Type B pancreatic cell (in vitro differentiated cells): Measurements from ENCODE around the gene PPP6R3. TPM values are rescaled to one million over a fixed set of nuclear protein-coding genes. Genes with fewer than 3 reads are reported as not detected.
"Not testable (repeated sequence)": the region's sequence is repeated elsewhere in the genome, so short reads cannot be mapped to it uniquely, and the experiment has no call there.

Experiments used
- DNase-seq: peaks from one replicate; pipeline ENCODE4 v3.0.0; 2021; ENCODE audit warnings: mixed read lengths; ENCODE audit not compliant: unreplicated experiment; ENCODE audit errors: extremely low spot score
- H3K27ac Mint-ChIP-seq: 2 replicates; pipeline ENCODE4 v1.8.0; 2021; ENCODE audit warnings: mild to moderate bottlenecking, mixed read lengths
- H3K27me3 Mint-ChIP-seq: 2 replicates; pipeline ENCODE4 v1.8.0; 2021; ENCODE audit warnings: mixed read lengths
- H3K36me3 Mint-ChIP-seq: 2 replicates; pipeline ENCODE4 v1.8.0; 2021; ENCODE audit warnings: mixed read lengths
- H3K4me1 Mint-ChIP-seq: one replicate; pipeline ENCODE4 v1.8.0; 2021; ENCODE audit warnings: mixed read lengths; ENCODE audit not compliant: unreplicated experiment
- H3K4me3 Mint-ChIP-seq: 2 replicates; pipeline ENCODE4 v1.8.0; 2021; ENCODE audit warnings: mild to moderate bottlenecking, mixed read lengths
- H3K9me3 Mint-ChIP-seq: 2 replicates; pipeline ENCODE4 v1.8.0; 2021; ENCODE audit warnings: mixed read lengths
- total RNA-seq: library from RNA; stranded (reverse); gene quantifications from 2 replicates; pipeline ENCODE4 v1.2.1, GENCODE V29; 2021; ENCODE audit warnings: low replicate concordance
- TF ChIP-seq, protein P1 (sequence below): fragments of 200-600 bp; sonication (generic); conservative IDR thresholded peaks from 2 replicates; pipeline ENCODE4 v1.5.0; 2021; ENCODE audit warnings: antibody characterized with exemption, mild to moderate bottlenecking

The PPP6R3 gene
- total RNA-seq, 1 donor from 2014 or later: 104 TPM

DNA sequence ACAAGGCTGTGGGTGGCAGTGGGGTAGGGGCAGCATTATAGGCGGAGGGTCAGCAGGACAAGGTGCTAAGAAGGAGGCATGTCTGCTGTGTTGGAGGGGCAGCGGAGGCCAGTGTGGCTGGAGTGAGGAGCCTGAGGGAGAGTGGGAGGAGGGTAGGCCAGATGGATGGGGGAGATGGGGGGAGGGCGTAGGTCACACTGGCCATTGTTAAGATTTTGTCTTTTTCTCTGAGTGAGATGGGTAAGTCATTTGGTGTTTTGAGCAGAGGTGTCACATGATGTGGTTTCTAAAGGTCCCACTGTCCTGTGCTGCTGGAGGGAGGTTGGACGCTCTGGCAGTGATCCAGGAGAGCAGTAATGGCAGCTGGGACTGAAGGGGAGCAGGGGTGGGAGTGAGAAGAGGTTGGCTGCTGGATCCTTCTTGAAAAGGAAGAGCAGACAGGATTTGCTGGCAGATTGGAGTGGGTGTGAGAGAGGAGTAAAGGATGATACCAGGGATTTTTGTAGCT, 9.8 kb downstream of the PPP6R3 start:
- Mint-ChIP-seq H3K4me1 (peaks cover 50% of the 10 kb centered on the region), H3K27me3 (no peaks in the 10 kb centered on the region), H3K27ac (peak overlapping the region; percentile 61), H3K36me3 (peaks cover 66% of the 10 kb centered on the region), H3K4me3 (peak overlapping the region; percentile 13), H3K9me3 (peaks cover 15% of the 10 kb centered on the region)
- TF ChIP-seq, protein P1, sequence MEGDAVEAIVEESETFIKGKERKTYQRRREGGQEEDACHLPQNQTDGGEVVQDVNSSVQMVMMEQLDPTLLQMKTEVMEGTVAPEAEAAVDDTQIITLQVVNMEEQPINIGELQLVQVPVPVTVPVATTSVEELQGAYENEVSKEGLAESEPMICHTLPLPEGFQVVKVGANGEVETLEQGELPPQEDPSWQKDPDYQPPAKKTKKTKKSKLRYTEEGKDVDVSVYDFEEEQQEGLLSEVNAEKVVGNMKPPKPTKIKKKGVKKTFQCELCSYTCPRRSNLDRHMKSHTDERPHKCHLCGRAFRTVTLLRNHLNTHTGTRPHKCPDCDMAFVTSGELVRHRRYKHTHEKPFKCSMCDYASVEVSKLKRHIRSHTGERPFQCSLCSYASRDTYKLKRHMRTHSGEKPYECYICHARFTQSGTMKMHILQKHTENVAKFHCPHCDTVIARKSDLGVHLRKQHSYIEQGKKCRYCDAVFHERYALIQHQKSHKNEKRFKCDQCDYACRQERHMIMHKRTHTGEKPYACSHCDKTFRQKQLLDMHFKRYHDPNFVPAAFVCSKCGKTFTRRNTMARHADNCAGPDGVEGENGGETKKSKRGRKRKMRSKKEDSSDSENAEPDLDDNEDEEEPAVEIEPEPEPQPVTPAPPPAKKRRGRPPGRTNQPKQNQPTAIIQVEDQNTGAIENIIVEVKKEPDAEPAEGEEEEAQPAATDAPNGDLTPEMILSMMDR: no peak
- no peak for DNase-seq

DNA sequence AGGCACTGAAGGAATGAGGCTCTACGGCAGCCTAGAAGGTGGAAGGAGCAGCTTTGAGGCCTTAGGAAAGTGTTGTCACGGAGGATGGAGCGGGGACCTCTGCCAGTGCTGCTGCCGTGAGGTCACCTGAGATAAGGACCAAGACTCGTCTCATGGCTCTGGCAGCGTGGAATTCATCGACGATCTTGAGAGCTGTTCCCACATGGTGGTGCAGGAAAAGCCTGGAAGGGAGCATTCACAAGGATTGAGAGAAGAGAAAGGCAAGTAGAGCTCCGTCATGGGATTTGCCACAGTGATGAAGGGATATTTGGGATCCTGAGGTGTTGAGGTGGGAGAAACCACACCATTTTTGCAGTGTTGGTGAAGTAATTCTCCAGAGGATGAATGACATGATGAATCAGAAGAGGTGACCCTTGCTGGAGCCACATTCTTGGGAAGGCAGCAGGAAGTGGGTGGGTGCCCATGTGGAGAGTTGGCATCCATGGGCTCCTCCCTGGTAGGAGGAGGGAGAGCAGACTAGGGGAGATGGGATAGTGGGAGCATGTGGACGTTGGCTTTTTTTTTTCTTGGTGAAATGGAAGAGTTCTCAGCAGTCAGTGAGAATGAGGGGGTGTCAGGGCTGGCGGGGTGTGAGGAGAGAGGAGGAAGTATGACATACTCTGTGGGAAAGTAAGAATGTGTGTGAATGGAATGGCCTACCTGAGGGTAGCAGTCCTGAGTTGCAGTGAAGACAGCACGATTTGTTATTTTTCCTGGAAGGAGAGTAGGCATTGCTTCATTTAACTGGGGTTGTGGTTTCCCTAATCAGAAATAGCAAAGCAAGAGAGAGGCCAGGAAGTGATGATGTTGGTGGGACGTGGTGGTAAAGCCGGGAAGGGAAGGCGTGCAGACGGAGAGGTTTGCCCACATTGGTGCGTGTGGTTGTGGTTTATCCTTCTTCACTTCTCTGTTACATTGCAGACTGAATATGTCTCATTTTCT, 11.1 kb downstream of the PPP6R3 start:
- Mint-ChIP-seq H3K27me3 (no peaks in the 10 kb centered on the region), H3K4me1 (peaks cover 42% of the 10 kb centered on the region), H3K36me3 (peaks cover 58% of the 10 kb centered on the region), H3K27ac (peak overlapping the region; percentile 56), H3K4me3 (peak overlapping the region; percentile 18), H3K9me3 (peaks cover 15% of the 10 kb centered on the region)
- no peak for DNase-seq
- TF ChIP-seq, protein P1: no peak

DNA sequence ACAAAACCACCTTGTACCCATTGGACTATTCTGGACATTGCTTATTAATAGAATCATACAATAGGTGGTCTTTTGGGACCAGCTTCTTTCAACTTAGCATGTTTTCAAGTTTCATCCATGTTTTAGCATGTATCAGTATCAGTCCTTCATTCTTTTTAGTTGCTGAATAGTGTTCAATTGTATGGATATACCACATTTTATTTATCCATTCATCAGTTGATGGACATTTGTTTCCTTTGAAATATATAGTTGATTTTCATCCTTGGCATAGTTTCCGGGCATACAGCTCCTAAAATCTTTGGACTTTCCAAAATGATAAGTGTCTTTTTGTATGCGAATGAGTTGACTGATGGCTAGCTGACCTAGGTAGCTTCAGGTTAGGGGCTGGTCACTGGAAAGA, 12.2 kb downstream of the PPP6R3 start:
- no peak for DNase-seq
- H3K9me3 Mint-ChIP-seq: peaks cover 19% of the 10 kb centered on the region
- H3K4me1 Mint-ChIP-seq: peaks cover 37% of the 10 kb centered on the region
- no peak overlapping the region for H3K4me3 Mint-ChIP-seq
- TF ChIP-seq, protein P1: no peak
- no peaks in the 10 kb centered on the region for H3K27me3 Mint-ChIP-seq
- peaks cover 59% of the 10 kb centered on the region for H3K36me3 Mint-ChIP-seq
- no peak overlapping the region for H3K27ac Mint-ChIP-seq

DNA sequence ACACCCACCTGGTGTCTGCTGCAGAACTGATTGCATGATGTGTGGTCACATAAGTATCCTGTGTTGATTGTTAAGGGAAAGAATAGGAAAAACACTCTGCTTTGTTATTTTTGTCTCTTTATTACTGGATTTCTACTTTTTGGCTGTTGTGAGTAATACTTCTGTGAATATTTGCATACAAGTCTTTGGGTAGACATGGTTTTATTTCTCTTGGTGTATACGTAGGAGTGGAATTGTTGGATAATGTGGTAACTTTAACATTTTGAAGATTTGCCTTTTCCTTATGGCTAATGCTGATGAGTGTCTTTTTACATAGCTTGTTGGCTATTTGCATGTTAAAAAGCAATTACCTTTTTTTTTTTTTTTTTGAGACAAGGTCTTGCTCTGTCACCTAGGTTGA, 13.1 kb downstream of the PPP6R3 start:
- TF ChIP-seq, protein P1: no peak
- H3K4me3 Mint-ChIP-seq: no peak overlapping the region
- peaks cover 28% of the 10 kb centered on the region for H3K4me1 Mint-ChIP-seq
- no peak overlapping the region for H3K27ac Mint-ChIP-seq
- no peaks in the 10 kb centered on the region for H3K27me3 Mint-ChIP-seq
- H3K36me3 Mint-ChIP-seq: peaks cover 54% of the 10 kb centered on the region
- peaks cover 19% of the 10 kb centered on the region for H3K9me3 Mint-ChIP-seq
- no peak for DNase-seq

DNA sequence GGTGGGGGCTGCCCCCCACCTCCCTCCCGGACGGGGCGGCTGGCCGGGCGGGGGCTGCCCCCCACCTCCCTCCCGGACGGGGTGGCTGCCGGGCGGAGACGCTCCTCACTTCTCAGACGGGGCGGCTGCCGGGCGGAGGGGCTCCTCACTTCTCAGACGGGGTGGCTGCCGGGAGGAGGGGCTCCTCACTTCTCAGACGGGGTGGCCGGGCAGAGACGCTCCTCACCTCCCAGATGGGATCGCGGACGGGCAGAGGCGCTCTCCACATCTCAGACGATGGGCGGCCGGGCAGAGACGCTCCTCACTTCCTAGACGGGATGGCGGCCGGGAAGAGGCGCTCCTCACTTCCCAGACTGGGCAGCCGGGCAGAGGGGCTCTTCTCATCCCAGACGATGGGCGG, 15.1 kb downstream of the PPP6R3 start:
- H3K9me3 Mint-ChIP-seq: peaks cover 19% of the 10 kb centered on the region
- not testable (repeated sequence) for H3K27me3 Mint-ChIP-seq, H3K4me3 Mint-ChIP-seq, H3K27ac Mint-ChIP-seq, DNase-seq
- peaks cover 56% of the 10 kb centered on the region for H3K36me3 Mint-ChIP-seq
- peaks cover 14% of the 10 kb centered on the region for H3K4me1 Mint-ChIP-seq

DNA sequence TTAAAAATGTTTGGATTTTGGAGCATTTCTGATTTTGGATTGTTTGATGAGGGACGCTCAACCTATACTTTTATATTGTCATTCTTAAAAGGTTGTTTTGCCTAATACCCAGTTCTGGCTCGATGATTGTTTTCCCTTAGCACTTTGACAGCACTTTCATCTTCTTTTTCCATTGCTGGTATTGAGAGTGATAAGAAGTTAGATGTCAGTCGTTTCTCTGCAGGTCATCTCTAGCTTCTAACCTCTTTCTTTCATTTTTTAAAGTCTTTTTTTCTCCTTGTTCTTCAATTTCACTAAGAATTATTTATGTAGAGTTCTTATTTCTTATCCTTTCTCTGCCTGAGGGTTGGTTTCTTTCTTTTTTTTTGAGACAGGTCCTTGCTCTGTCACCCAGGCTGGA, 18.8 kb downstream of the PPP6R3 start:
- Mint-ChIP-seq H3K4me1 (peaks cover 11% of the 10 kb centered on the region), H3K27me3 (no peaks in the 10 kb centered on the region), H3K4me3 (no peak overlapping the region), H3K9me3 (peaks cover 4% of the 10 kb centered on the region), H3K36me3 (peaks cover 38% of the 10 kb centered on the region), H3K27ac (no peak overlapping the region)
- DNase-seq: no peak
- TF ChIP-seq, protein P1: no peak
